ENCODE data around the gene AMPH.

GRCh38 chr7:38548605-38549004 lies 82.6 kb downstream of the AMPH start:
- TF ChIP-seq POLR2A (IDR thresholded peaks at IDR 0.05) = no peak
- no peak for TF ChIP-seq CTCF (IDR thresholded peaks at IDR 0.05)
